Activated T-helper 17 cell treated with anti-CD3 and anti-CD28 coated beads, Interleukin-2, amount 50 U/mL, for 72 hours (primary cell): Measurements from ENCODE around the gene ADGRL3. TPM values are rescaled to one million over a fixed set of nuclear protein-coding genes. Genes with fewer than 3 reads are reported as not detected.

Experiments used
- ATAC-seq: fragments of 150-1000 bp; cut with Tn5 transposase; replicated peaks from 2 replicates; pipeline ENCODE4 v1.10.0; 2021; ENCODE audit warnings: mild to moderate bottlenecking, moderate library complexity
- H3K27ac Mint-ChIP-seq: one replicate; pipeline ENCODE4 v1.8.0; 2022; ENCODE audit warnings: mixed read lengths
- H3K27me3 Mint-ChIP-seq: one replicate; pipeline ENCODE4 v1.8.0; 2022; ENCODE audit warnings: mixed read lengths
- H3K36me3 Mint-ChIP-seq: one replicate; pipeline ENCODE4 v1.8.0; 2022; ENCODE audit warnings: low read depth, mild to moderate bottlenecking, mixed read lengths
- H3K4me1 Mint-ChIP-seq: one replicate; pipeline ENCODE4 v1.8.0; 2022; ENCODE audit warnings: mixed read lengths
- H3K4me3 Mint-ChIP-seq: one replicate; pipeline ENCODE4 v1.8.0; 2022; ENCODE audit warnings: mild to moderate bottlenecking, mixed read lengths
- H3K9me3 Mint-ChIP-seq: one replicate; pipeline ENCODE4 v1.8.0; 2022; ENCODE audit warnings: mixed read lengths
- total RNA-seq, 2 donors: library from RNA; stranded (reverse); gene quantifications; one replicate each; pipeline ENCODE4 v1.2.3, GENCODE V29; 2022

ADGRL3 gene
- total RNA-seq, 2 donors from 2014 or later, result not detected

DNA sequence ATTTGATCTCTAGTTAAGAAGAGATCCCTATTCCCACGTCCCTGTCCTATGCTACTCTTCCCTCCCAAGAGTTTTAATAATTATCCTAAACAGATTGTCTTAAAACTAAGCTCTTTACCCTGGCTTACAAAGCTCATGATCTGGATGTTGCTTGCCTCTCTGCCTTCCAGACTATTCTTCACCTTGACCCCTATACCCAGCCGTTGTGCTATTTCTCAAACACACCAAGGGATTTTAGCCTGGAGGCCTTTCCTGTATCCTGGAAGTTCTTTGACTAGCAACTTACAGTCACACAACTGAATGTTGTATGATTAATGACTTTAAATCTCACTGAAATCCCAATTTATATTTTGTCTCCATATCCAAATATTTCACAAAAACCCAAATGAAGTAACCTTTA lies 314.9 kb downstream of the ADGRL3 start:
- Mint-ChIP-seq H3K27ac (no peak overlapping the region), H3K4me1 (no peaks in the 10 kb centered on the region), H3K4me3 (no peak overlapping the region), H3K27me3 (no peaks in the 10 kb centered on the region), H3K36me3 (no peaks in the 10 kb centered on the region), H3K9me3 (peaks cover 7% of the 10 kb centered on the region)
- ATAC-seq, result no peak

DNA sequence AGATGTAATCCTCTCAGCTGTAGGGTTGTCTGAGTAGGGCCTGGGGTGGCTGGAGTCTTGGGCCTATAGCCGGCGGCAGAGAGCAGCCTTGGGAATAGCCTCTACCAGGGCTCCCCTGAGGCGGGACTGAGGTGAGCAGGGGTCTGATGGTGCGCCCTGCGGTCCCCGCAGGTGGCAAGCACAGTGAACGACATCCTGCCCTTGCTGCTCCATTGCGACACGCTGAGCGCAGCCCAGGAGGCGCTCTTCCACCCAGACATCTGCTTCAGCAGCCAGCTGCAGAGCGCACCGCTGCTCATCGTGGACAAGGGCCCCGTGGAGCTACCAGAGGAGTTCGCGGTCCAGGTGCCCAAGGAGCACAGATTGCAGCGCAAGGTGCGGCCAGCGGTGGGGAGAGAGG lies 317.0 kb downstream of the ADGRL3 start:
- no peak for ATAC-seq
- no peak overlapping the region for H3K4me3 Mint-ChIP-seq
- H3K9me3 Mint-ChIP-seq, result peaks cover 10% of the 10 kb centered on the region
- no peak overlapping the region for H3K27ac Mint-ChIP-seq
- no peaks in the 10 kb centered on the region for H3K4me1 Mint-ChIP-seq
- H3K27me3 Mint-ChIP-seq, result no peaks in the 10 kb centered on the region
- H3K36me3 Mint-ChIP-seq, result no peaks in the 10 kb centered on the region

DNA sequence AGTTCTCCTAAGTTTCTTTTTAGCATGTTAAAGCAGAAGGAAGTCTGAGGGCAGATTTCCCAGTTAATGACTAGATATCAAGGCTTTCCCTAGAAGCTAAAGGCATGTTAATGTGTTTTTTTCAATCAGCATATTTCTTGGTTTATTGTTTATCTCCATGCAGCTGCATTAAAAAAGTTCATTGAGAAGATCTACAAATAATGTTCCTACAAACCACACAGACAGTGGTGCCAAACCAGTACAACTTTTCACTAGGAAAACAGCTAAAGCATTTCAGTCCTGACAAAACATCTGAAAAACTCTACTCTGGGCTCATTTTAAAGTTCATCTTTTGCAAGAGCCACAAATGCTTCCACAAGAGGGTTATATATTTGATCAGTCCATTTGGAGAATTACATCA lies 320.0 kb downstream of the ADGRL3 start:
- Mint-ChIP-seq H3K4me1 (no peaks in the 10 kb centered on the region), H3K4me3 (no peak overlapping the region), H3K27me3 (no peaks in the 10 kb centered on the region), H3K27ac (no peak overlapping the region), H3K36me3 (no peaks in the 10 kb centered on the region), H3K9me3 (peaks cover 14% of the 10 kb centered on the region)
- no peak for ATAC-seq

DNA sequence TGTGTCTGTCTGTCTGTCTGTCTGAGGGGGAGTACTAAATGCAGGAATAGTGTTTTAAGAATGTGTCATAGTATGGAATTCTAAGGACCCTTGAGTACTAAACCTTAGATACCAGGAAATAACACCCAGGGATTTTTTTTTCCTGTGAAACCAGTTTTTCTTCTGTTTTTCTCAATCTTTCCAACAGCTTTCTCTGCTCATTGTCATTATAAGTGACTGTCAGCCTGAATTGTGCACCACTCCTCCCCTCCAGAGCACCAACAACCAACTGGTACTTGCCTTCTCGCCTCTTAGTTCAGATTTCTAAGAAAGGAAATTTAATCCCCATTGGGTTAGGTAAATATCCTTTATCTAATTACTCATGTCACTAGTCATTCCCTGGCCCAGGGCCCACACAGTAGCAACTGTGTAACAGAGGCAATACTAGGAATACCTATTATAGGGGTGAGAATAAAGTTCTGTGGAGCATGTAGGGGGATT lies 320.6 kb downstream of the ADGRL3 start:
- no peaks in the 10 kb centered on the region for H3K27me3 Mint-ChIP-seq
- no peak overlapping the region for H3K27ac Mint-ChIP-seq
- no peaks in the 10 kb centered on the region for H3K36me3 Mint-ChIP-seq

DNA sequence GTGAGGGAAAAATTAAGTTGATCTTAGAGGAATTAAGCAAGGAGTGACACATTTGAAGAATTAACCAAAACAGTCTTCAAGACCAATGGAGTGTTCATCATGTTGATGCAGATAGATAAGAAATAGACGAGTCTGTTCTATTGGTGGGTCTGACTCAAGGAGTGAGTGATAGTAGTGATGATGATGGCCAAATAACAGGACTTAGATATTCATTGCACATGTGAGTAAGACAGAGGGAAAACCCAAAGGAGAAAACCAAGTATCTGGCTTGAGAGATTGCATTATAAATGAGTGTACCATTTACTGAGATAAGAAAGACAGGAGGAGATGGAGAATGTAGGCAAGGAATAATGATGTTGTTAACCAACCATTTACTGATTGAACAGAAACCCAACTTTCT lies 321.3 kb downstream of the ADGRL3 start:
- Mint-ChIP-seq H3K4me1 (no peaks in the 10 kb centered on the region), H3K27me3 (no peaks in the 10 kb centered on the region), H3K27ac (no peak overlapping the region), H3K36me3 (no peaks in the 10 kb centered on the region), H3K9me3 (peaks cover 20% of the 10 kb centered on the region), H3K4me3 (no peak overlapping the region)
- no peak for ATAC-seq

More for the DNA sequence above, 320.6 kb downstream of the ADGRL3 start:
- no peak overlapping the region for H3K4me3 Mint-ChIP-seq
- H3K4me1 Mint-ChIP-seq, result no peaks in the 10 kb centered on the region
- peaks cover 20% of the 10 kb centered on the region for H3K9me3 Mint-ChIP-seq
- no peak for ATAC-seq

DNA sequence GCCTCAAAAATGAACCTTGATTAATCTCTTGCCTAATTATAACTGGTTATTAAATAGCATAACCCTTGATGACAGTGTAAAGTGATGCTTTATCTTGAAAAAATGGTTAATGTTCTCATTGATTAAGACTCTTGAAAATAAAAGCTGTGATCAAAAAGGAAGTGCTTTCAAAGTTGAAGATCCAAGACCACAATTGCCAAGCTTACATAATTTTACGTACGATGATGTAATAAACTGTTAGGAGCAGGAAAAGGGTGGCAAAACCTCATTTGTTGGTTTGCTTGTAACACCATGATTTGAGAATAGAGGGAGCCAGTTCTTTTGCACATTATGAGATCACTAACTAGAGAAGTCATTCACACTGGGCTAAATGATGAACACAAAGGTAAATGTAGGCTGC lies 322.2 kb downstream of the ADGRL3 start:
- Mint-ChIP-seq H3K9me3 (peaks cover 20% of the 10 kb centered on the region), H3K27me3 (no peaks in the 10 kb centered on the region), H3K36me3 (no peaks in the 10 kb centered on the region), H3K27ac (no peak overlapping the region), H3K4me1 (no peaks in the 10 kb centered on the region), H3K4me3 (no peak overlapping the region)
- no peak for ATAC-seq

DNA sequence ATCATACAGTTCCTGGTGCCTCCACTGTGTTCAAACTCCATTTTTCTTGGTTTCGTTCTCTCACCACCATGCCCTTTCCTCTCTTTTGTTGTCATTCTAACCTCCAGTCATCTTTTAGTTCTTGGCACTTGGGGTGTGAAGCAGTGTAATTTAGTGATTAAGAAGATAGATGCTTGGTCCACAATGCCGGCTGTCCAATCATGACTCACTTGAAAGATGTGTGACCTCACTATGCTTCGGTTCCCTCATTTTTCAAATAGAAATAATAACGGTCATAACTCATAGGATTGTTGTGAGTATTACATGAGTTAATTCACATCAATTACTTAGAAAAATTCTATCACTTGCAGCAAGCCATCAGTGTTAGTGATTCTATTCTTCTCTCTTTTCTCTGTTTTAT lies 327.8 kb downstream of the ADGRL3 start:
- Mint-ChIP-seq H3K27me3 (no peaks in the 10 kb centered on the region), H3K4me3 (no peak overlapping the region), H3K36me3 (no peaks in the 10 kb centered on the region), H3K27ac (no peak overlapping the region), H3K4me1 (no peaks in the 10 kb centered on the region), H3K9me3 (peaks cover 25% of the 10 kb centered on the region)
- no peak for ATAC-seq

DNA sequence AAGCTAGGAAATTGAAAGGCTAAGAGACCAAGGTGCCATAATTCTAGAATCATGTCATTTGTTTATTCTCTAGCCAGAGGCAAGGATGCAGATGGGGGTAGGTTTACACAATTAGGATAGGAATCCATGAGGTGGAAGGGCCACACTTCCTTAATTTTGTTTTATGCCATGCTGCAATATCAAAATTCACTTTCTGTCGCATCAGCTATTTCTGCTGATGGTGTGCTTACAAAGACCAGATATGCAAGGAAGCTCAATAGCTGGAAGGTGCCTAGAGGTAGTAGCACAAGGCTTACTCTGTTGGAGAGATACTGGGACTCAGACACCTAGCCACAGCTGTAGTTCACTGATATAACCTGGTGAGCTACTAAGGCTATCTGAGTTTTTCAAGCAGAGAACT lies 328.5 kb downstream of the ADGRL3 start:
- Mint-ChIP-seq H3K4me3 (no peak overlapping the region), H3K4me1 (no peaks in the 10 kb centered on the region), H3K27ac (no peak overlapping the region), H3K9me3 (peaks cover 25% of the 10 kb centered on the region), H3K36me3 (no peaks in the 10 kb centered on the region), H3K27me3 (no peaks in the 10 kb centered on the region)
- no peak for ATAC-seq

DNA sequence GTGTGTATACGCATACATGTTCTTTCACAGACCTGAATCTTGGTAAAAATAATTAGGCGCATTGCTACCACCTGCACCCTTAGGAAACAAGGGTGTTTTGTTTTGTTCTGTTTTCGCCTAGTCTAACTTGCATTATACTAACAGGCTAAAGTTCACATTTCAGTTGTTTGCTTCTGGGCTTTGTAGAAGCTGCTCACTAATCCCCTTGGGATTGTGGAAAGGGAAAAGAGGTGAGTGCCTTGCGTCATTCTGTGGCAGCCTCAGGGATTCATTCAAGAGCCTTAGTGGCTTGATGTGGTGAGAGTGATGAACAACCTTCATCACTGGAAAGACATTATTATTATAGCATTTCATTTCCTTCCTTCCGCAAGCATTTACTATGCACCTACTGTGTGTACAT lies 331.1 kb downstream of the ADGRL3 start:
- no peaks in the 10 kb centered on the region for H3K27me3 Mint-ChIP-seq
- H3K4me3 Mint-ChIP-seq, result no peak overlapping the region
- H3K27ac Mint-ChIP-seq, result no peak overlapping the region
- peaks cover 15% of the 10 kb centered on the region for H3K9me3 Mint-ChIP-seq
- no peaks in the 10 kb centered on the region for H3K4me1 Mint-ChIP-seq
- no peak for ATAC-seq
- no peaks in the 10 kb centered on the region for H3K36me3 Mint-ChIP-seq

DNA sequence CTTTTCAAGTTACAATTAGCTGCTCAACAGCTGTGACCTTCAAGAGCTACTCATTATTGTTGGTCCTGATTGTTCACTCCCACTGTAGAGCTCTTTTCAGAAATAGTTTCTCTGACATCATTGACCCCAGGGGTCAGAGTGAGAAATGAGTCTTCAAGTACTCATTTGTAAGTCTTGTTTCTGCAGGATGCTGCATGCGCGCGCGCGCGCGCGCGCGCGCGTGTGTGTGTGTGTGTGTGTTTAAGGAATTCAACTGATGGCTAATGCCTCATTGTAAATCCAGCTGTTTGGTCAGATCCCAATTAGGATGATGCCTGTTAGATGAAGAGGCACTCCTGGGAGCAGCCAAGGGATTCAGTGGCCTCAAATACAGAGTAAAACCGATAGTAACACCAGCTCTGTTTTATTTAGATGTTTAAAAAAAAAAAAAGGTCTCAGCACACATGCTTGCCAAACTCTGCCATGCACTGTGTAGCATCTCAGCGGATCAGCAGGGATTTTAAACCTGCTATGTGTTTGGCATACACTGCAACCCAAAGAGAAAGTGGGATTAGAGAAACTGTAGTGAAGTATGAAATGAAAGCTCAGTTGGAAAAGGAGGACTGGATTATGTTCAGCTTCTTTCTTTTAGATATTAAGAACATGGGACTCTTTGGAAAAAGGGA lies 332.3 kb downstream of the ADGRL3 start:
- H3K4me3 Mint-ChIP-seq, result no peak overlapping the region
- H3K27me3 Mint-ChIP-seq, result no peaks in the 10 kb centered on the region
- ATAC-seq, result no peak
- H3K4me1 Mint-ChIP-seq, result no peaks in the 10 kb centered on the region
- H3K36me3 Mint-ChIP-seq, result no peaks in the 10 kb centered on the region
- H3K9me3 Mint-ChIP-seq, result peaks cover 20% of the 10 kb centered on the region
- no peak overlapping the region for H3K27ac Mint-ChIP-seq

DNA sequence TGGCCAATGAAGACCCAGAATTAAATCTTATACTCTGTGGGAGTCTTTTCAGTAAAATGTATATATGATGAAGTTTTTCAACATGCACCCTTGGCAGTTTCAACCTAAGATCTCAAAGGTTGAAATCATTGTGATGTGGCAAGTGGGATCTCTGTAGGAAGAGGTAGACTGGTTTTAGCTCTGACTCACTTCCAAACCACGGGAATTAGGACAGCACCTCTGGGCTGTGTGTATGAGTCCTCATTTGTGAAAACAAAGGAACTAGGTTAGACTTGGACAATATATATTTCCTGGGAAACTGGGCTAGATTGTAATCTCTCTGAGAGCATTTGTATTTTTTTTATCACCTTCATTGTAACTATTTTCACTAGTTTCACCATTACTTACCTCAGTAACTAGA lies 333.0 kb downstream of the ADGRL3 start:
- Mint-ChIP-seq H3K4me1 (no peaks in the 10 kb centered on the region), H3K4me3 (no peak overlapping the region), H3K27ac (no peak overlapping the region), H3K9me3 (peaks cover 19% of the 10 kb centered on the region), H3K36me3 (no peaks in the 10 kb centered on the region), H3K27me3 (no peaks in the 10 kb centered on the region)
- no peak for ATAC-seq

DNA sequence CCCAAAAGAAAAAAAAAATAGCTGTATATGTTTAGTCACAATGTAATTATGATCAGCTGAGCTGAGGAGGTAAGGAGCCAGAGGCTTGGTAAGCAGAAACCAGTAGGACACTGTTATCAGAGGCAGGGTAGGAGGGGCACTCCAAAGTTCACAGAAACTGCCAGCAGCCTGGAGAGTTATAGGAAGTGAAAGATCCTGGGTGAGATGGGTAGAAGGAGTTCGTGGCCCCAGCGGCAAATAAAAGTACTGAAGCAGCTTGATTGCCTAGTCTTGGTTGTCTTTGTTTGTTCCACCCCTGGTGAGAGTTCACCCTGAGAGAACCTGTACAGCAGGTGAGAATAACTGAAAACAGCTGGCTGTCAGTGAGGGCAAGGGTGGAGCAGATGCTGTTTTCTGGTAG lies 340.8 kb downstream of the ADGRL3 start:
- no peak overlapping the region for H3K4me3 Mint-ChIP-seq

DNA sequence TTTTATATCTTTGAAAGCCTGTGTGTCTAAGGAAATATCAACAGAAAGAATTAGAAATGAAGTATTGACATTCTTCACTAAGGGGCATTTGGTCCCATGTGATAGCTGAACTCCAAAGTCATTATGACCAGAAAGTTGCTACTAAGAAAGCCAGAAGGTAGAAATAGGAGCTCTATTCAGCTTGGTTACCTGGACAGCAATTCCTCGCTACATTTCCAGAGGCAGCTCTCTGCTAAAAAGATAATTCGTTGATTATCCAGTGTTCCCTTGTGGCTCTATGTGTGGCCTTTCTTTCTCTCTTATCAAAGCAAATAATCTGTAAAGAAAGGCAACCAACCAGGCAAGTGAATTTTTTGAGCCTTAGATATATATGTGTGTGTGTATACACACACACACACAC lies 341.3 kb downstream of the ADGRL3 start:
- Mint-ChIP-seq H3K36me3 (no peaks in the 10 kb centered on the region), H3K4me3 (no peak overlapping the region), H3K27ac (no peak overlapping the region), H3K9me3 (peaks cover 19% of the 10 kb centered on the region), H3K4me1 (no peaks in the 10 kb centered on the region), H3K27me3 (no peaks in the 10 kb centered on the region)
- ATAC-seq, result no peak

More for the DNA sequence above, 340.8 kb downstream of the ADGRL3 start:
- Mint-ChIP-seq H3K9me3 (peaks cover 16% of the 10 kb centered on the region), H3K27ac (no peak overlapping the region), H3K36me3 (no peaks in the 10 kb centered on the region), H3K4me1 (no peaks in the 10 kb centered on the region), H3K27me3 (no peaks in the 10 kb centered on the region)
- no peak for ATAC-seq

DNA sequence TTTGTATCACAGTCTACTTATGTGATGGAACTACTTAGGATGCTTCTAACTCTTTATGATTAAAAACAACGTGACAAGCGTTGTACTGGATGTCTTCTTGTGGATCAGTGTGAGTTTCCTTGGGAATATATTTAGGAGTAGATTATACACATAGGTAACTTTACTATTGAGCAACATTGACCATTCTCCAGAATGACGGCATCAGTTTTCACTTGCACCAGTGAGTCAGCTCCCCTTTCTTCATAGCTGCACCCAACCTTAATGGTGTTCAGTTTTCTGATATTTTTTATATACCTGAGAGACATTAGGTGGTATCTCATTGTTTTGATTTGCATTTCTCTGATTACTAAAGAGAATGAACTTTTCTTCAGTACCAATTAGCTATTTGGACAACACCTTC lies 343.9 kb downstream of the ADGRL3 start:
- ATAC-seq, result no peak
- Mint-ChIP-seq H3K4me3 (no peak overlapping the region), H3K27ac (no peak overlapping the region), H3K4me1 (no peaks in the 10 kb centered on the region), H3K27me3 (no peaks in the 10 kb centered on the region), H3K36me3 (no peaks in the 10 kb centered on the region), H3K9me3 (peaks cover 9% of the 10 kb centered on the region)

DNA sequence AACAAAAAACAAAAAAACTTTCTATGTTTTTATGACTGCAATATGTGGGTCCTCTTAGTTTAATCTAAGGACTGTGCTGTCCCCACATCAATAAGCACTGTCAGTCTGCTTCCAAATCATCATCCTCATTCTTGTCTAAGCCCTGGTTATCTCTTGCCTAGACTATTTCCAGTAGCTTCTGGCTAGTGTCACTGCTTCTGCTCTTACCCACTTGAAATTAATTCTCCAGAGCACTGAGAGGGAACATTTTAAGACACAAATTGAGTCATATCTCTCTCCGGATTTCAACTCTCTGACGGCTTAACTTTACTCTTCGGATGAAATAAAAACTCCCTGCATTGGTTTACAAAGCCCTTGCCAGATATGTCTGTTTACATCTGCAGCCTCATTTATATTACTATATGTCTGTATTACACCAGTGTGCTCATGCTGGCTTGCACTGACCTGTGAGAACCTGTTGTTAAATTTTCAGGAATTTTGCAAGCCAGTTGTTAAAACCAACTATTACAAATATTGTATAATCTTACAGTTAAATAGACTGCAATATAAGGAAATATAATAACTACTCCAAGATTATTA lies 345.9 kb downstream of the ADGRL3 start:
- ATAC-seq, result no peak
- no peak overlapping the region for H3K4me3 Mint-ChIP-seq
- H3K9me3 Mint-ChIP-seq, result peaks cover 9% of the 10 kb centered on the region
- no peaks in the 10 kb centered on the region for H3K36me3 Mint-ChIP-seq
- no peaks in the 10 kb centered on the region for H3K4me1 Mint-ChIP-seq
- no peak overlapping the region for H3K27ac Mint-ChIP-seq
- H3K27me3 Mint-ChIP-seq, result no peaks in the 10 kb centered on the region
